Panc1 (cell line): ENCODE measurements around the gene APEH. TPM values are rescaled to one million over a fixed set of nuclear protein-coding genes. Genes with fewer than 3 reads are reported as not detected.

ENCODE experiments used
- ATAC-seq: fragments of 200-7000 bp; cut with Tn5 transposase; 2 replicates; pipeline ENCODE4 v1.9.1; 2020; ENCODE audit warnings: mild to moderate bottlenecking, moderate library complexity
- BruUV-seq: library from RNA; stranded (reverse); fragments of 400-500 nt; replicated peaks from 2 replicates; lab custom pipeline; 2021; lab: Mats Ljungman, UMichigan
- CTCF ChIA-PET: fragments of 300-600 bp; sonication (Branson Sonifier 250); formaldehyde crosslinking; loops from one replicate; lab custom pipeline; 2022; ENCODE audit warnings: antibody characterized with exemption; lab: Charles Lee
- POLR2A ChIA-PET: fragments of 300-600 bp; sonication (Branson Sonifier 250); formaldehyde crosslinking; loops from one replicate; lab custom pipeline; 2022; ENCODE audit warnings: antibody characterized with exemption; lab: Charles Lee
- DNase-seq: peaks from one replicate; pipeline ENCODE4 v3.0.0-alpha.2; 2010; ENCODE audit warnings: low read depth, low spot score
- H3K27ac ChIP-seq: 2 replicates; pipeline ENCODE4 v1.5.1; 2011; ENCODE audit warnings: mild to moderate bottlenecking, low read length, inconsistent platforms
- H3K27me3 ChIP-seq: fragments of 200-500 bp; sonication (Bioruptor generic); 2 replicates; pipeline ENCODE4 v1.6.0; 2014; ENCODE audit warnings: low read length, inconsistent platforms; ENCODE audit not compliant: control insufficient read depth, insufficient read depth
- H3K36me3 ChIP-seq: fragments of 200-500 bp; sonication (Bioruptor generic); 2 replicates; pipeline ENCODE4 v1.5.1; 2014; ENCODE audit warnings: inconsistent platforms, mild to moderate bottlenecking, low read length, moderate library complexity; ENCODE audit not compliant: control insufficient read depth, insufficient read depth
- H3K4me1 ChIP-seq: 2 replicates; pipeline ENCODE4 v1.5.1; 2011; ENCODE audit warnings: inconsistent platforms, mild to moderate bottlenecking, low read length, moderate library complexity; ENCODE audit not compliant: control insufficient read depth, insufficient read depth
- H3K4me3 ChIP-seq, 2 experiments: 2 replicates each; pipeline ENCODE4 v1.5.1; 2011 to 2012; ENCODE audit warnings: low read depth in 2 of 2, low read length in 2 of 2, mild to moderate bottlenecking in 2 of 2, inconsistent platforms in 1 of 2, moderate library complexity in 1 of 2
- H3K9me3 ChIP-seq: fragments of 200-500 bp; sonication (Bioruptor generic); 2 replicates; pipeline ENCODE4 v1.5.1; 2014; ENCODE audit warnings: low read depth, mild to moderate bottlenecking, inconsistent platforms, low read length, moderate library complexity; ENCODE audit not compliant: control insufficient read depth, insufficient read depth
- POLR2AphosphoS5 ChIP-seq: IDR thresholded peaks from 2 replicates; pipeline ENCODE4 v1.6.1; 2012; ENCODE audit warnings: mild to moderate bottlenecking, low read depth, low read length, moderate library complexity
- SIN3A ChIP-seq: IDR thresholded peaks from 2 replicates; pipeline ENCODE4 v1.6.1; 2012; ENCODE audit warnings: low read depth, mild to moderate bottlenecking, low read length, moderate library complexity, borderline replicate concordance; ENCODE audit not compliant: insufficient read depth
- TCF7L2 ChIP-seq: IDR thresholded peaks from 2 replicates; pipeline ENCODE4 v1.6.1; 2011; ENCODE audit warnings: mild to moderate bottlenecking, low read depth, low read length, inconsistent platforms
- in situ Hi-C: cut with HindIII; loops from 2 replicates; pipeline ENCODE4 v1.10.0; 2016; ENCODE audit warnings: low sequenced_read_pairs, low pct_unique_long_range_greater_than_20kb
- intact Hi-C: fragments of 100-400 bp; cut with micrococcal nuclease; formaldehyde crosslinking; loops from one replicate; pipeline ENCODE4 v1.10.0; 2022; ENCODE audit not compliant: unreplicated experiment
- total RNA-seq: library from RNA; stranded (reverse); gene quantifications from one replicate; pipeline ENCODE4 v1.2.1, GENCODE V29; 2021; ENCODE audit not compliant: unreplicated experiment
- TF ChIP-seq, protein P1 (sequence below): fragments of 450-650 bp; IDR thresholded peaks from 2 replicates; pipeline ENCODE4 v1.5.1; 2017; ENCODE audit warnings: mild to moderate bottlenecking
- TF ChIP-seq, protein P2 (sequence below), 2 experiments: IDR thresholded peaks; 2 replicates each; pipeline ENCODE4 v1.6.1; 2011 to 2012; ENCODE audit warnings: low read depth in 2 of 2, control low read depth in 1 of 2, low read length in 1 of 2, mild to moderate bottlenecking in 1 of 2, moderate library complexity in 1 of 2; ENCODE audit not compliant: insufficient read depth in 1 of 2

Gene APEH
- total RNA-seq, 1 experiment from 2014 or later = 131 TPM

DNA sequence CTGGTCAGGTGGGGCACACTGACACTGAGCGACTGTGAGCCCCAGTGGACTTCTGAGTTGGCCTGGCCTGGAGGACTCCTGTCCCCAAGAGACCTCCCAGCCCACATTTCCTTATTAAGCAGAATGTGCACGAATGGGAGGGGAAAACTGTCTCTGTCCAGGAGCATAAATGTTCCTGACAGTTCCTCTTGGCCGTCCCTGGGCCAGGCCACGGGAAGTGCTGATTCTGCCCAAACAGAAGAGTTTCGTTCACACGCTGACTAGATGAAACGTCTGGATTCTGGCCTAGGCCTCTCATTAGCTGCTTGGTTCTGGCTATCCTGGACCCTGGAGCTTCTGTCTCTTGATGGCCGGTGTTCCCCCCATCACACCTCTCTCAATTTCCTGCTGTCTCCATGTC, 29.5 kb upstream of the APEH start:
- no peak for ATAC-seq
- BruUV-seq = no TSS peak
- intact Hi-C loops = no loop called here
- H3K9me3 ChIP-seq = no peaks in the 10 kb centered on the region
- in situ Hi-C loops = no loop called here
- H3K27me3 ChIP-seq = no peaks in the 10 kb centered on the region
- no peak overlapping the region for H3K4me3 ChIP-seq
- TF ChIP-seq POLR2AphosphoS5 = no peak
- TF ChIP-seq, protein P1, sequence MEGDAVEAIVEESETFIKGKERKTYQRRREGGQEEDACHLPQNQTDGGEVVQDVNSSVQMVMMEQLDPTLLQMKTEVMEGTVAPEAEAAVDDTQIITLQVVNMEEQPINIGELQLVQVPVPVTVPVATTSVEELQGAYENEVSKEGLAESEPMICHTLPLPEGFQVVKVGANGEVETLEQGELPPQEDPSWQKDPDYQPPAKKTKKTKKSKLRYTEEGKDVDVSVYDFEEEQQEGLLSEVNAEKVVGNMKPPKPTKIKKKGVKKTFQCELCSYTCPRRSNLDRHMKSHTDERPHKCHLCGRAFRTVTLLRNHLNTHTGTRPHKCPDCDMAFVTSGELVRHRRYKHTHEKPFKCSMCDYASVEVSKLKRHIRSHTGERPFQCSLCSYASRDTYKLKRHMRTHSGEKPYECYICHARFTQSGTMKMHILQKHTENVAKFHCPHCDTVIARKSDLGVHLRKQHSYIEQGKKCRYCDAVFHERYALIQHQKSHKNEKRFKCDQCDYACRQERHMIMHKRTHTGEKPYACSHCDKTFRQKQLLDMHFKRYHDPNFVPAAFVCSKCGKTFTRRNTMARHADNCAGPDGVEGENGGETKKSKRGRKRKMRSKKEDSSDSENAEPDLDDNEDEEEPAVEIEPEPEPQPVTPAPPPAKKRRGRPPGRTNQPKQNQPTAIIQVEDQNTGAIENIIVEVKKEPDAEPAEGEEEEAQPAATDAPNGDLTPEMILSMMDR = no peak
- TF ChIP-seq SIN3A = no peak
- TF ChIP-seq, protein P2, sequence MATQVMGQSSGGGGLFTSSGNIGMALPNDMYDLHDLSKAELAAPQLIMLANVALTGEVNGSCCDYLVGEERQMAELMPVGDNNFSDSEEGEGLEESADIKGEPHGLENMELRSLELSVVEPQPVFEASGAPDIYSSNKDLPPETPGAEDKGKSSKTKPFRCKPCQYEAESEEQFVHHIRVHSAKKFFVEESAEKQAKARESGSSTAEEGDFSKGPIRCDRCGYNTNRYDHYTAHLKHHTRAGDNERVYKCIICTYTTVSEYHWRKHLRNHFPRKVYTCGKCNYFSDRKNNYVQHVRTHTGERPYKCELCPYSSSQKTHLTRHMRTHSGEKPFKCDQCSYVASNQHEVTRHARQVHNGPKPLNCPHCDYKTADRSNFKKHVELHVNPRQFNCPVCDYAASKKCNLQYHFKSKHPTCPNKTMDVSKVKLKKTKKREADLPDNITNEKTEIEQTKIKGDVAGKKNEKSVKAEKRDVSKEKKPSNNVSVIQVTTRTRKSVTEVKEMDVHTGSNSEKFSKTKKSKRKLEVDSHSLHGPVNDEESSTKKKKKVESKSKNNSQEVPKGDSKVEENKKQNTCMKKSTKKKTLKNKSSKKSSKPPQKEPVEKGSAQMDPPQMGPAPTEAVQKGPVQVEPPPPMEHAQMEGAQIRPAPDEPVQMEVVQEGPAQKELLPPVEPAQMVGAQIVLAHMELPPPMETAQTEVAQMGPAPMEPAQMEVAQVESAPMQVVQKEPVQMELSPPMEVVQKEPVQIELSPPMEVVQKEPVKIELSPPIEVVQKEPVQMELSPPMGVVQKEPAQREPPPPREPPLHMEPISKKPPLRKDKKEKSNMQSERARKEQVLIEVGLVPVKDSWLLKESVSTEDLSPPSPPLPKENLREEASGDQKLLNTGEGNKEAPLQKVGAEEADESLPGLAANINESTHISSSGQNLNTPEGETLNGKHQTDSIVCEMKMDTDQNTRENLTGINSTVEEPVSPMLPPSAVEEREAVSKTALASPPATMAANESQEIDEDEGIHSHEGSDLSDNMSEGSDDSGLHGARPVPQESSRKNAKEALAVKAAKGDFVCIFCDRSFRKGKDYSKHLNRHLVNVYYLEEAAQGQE (IDR thresholded peaks at IDR 0.05; ENCODE audit: insufficient read depth in 1 of 2, low read depth in 2 of 2, low read length in 1 of 2) = no peak
- no peak for TF ChIP-seq TCF7L2
- H3K36me3 ChIP-seq = no peaks in the 10 kb centered on the region
- ChIA-PET CTCF (no interaction called here), POLR2A (no interaction called here)
- H3K4me1 ChIP-seq = no peaks in the 10 kb centered on the region
- no peak overlapping the region for H3K27ac ChIP-seq
- no peak for DNase-seq

DNA sequence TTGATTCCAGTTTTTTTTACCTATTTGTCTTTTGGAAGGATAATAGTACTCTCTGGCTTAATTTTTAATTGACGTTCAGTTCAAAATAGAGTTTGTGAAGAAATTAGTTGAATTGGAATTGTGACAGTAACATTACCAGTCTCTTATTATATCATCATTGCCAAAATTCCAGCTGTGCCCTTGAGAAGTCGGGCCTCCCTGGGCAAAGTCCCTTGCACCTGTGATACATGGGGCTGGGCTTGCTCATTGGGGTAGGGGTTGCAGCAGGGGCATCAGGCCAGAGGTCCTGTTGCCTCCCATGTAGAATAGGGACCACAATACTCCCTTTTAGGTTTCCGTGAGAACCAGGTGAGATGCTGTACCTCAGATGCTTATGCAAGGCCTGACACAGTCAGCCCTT, 27.9 kb upstream of the APEH start:
- H3K4me1 ChIP-seq = no peaks in the 10 kb centered on the region
- no TSS peak for BruUV-seq
- H3K4me3 ChIP-seq = no peak overlapping the region
- in situ Hi-C loops = no loop called here
- H3K27me3 ChIP-seq = no peaks in the 10 kb centered on the region
- H3K36me3 ChIP-seq = no peaks in the 10 kb centered on the region
- ATAC-seq (no peak), DNase-seq (no peak)
- no peaks in the 10 kb centered on the region for H3K9me3 ChIP-seq
- no peak overlapping the region for H3K27ac ChIP-seq
- intact Hi-C loops = no loop called here
- no peak for TF ChIP-seq POLR2AphosphoS5
- no peak for TF ChIP-seq SIN3A
- TF ChIP-seq, protein P1 = no peak
- TF ChIP-seq, protein P2 (IDR thresholded peaks at IDR 0.05; ENCODE audit: insufficient read depth in 1 of 2, low read depth in 2 of 2, low read length in 1 of 2) = no peak
- no peak for TF ChIP-seq TCF7L2
- ChIA-PET POLR2A (no interaction called here), CTCF (no interaction called here)
